K562 (cell line): ENCODE measurements around the gene EBI3. TPM values are rescaled to one million over a fixed set of nuclear protein-coding genes. Genes with fewer than 3 reads are reported as not detected.

ENCODE experiments used
- ETS2 ChIP-seq: IDR thresholded peaks from 2 replicates; pipeline ENCODE4 v1.6.1; 2016; ENCODE audit warnings: borderline replicate concordance, missing genetic modification characterization, mild to moderate bottlenecking, moderate library complexity, missing compliant biosample characterization; ENCODE audit not compliant: poor library complexity, severe bottlenecking
- KDM1A ChIP-seq, 2 experiments: fragments of 450-650 bp; IDR thresholded peaks; 2 replicates each; pipeline ENCODE4 v1.6.1; 2016; ENCODE audit warnings: mild to moderate bottlenecking in 2 of 2
- POLR2AphosphoS5 ChIP-seq: IDR thresholded peaks from 2 replicates; pipeline ENCODE4 v1.6.1; 2011; ENCODE audit warnings: mild to moderate bottlenecking, low read depth, low read length, moderate library complexity; ENCODE audit not compliant: control insufficient read depth, insufficient read depth
- XRCC5 ChIP-seq: fragments of 200-400 bp; formaldehyde crosslinking; IDR thresholded peaks from 2 replicates; pipeline ENCODE4 v1.6.1; 2017; ENCODE audit warnings: low read depth, mild to moderate bottlenecking, low read length
- ZNF133 ChIP-seq: fragments of 250-450 bp; sonication (Bioruptor Pico); IDR thresholded peaks from 2 replicates; pipeline ENCODE4 v1.4.0; 2020; ENCODE audit warnings: mild to moderate bottlenecking
- ZNF134 ChIP-seq: fragments of 250-450 bp; sonication (Bioruptor Pico); conservative IDR thresholded peaks from 2 replicates; pipeline ENCODE4 v1.4.0; 2020
- polyA plus RNA-seq, 8 experiments: library from polyadenylated mRNA; depleted of rRNA in 4 of 8; stranded (reverse) in 5 of 8; unstranded in 3 of 8; fragments of >200 nt; fragmentation: Nextera tagmentation in 2 of 8; fragmentation: Illumina TruSeq in 1 of 8; extraction: Ambion mirVana in 2 of 8; extraction: Trizol in 1 of 8; gene quantifications; 2 replicates each; pipeline versions ENCODE4 v1.2.1 to v1.2.3, GENCODE V29; 2011 to 2014; ENCODE audit warnings: inconsistent platforms in 1 of 8, missing spikeins in 1 of 8
- total RNA-seq, 7 experiments: library from RNA; depleted of rRNA in 6 of 7; stranded (reverse); fragments of >200 nt in 6 of 7; fragmentation: Illumina TruSeq in 2 of 7; extraction: Trizol in 2 of 7; gene quantifications; 2 replicates each; pipeline versions ENCODE4 v1.2.1 to v1.2.3, GENCODE V29; 2011 to 2021; ENCODE audit warnings: low replicate concordance in 1 of 7
- TF ChIP-seq, protein P1 (sequence below): sonication (generic); IDR thresholded peaks from 2 replicates; pipeline ENCODE4 v1.6.1; 2016
- TF ChIP-seq, protein P2 (sequence below): fragments of 250-450 bp; sonication (Bioruptor Pico); IDR thresholded peaks from 2 replicates; pipeline ENCODE4 v1.5.0; 2021; ENCODE audit warnings: mild to moderate bottlenecking, moderate library complexity
- TF ChIP-seq, protein P3 (sequence below): sonication (generic); formaldehyde crosslinking; IDR thresholded peaks from 2 replicates; pipeline ENCODE4 v1.8.1; 2023; ENCODE audit warnings: mild to moderate bottlenecking, missing genetic modification reagents
- TF ChIP-seq, protein P4 (sequence below), 2 experiments: fragments of 450-650 bp in 1 of 2; sonication (generic) in 1 of 2; formaldehyde crosslinking in 1 of 2; IDR thresholded peaks; 2 replicates each; pipeline versions ENCODE4 v1.7.1 to v1.9.0; 2016 to 2022; ENCODE audit warnings: inconsistent platforms in 1 of 2, mild to moderate bottlenecking in 1 of 2, missing genetic modification reagents in 1 of 2

The EBI3 gene
- total and polyA plus RNA-seq, 9 of the 15 experiments (the other 6 are each of a cell fraction or from before 2014, with no cell fraction given) = 0.08 to 0.35 (median 0.22) TPM; not detected in 6

- TF ChIP-seq ETS2 (tag) = peak; percentile 40
- TF ChIP-seq, protein P1, sequence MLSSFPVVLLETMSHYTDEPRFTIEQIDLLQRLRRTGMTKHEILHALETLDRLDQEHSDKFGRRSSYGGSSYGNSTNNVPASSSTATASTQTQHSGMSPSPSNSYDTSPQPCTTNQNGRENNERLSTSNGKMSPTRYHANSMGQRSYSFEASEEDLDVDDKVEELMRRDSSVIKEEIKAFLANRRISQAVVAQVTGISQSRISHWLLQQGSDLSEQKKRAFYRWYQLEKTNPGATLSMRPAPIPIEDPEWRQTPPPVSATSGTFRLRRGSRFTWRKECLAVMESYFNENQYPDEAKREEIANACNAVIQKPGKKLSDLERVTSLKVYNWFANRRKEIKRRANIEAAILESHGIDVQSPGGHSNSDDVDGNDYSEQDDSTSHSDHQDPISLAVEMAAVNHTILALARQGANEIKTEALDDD = no peak
- TF ChIP-seq, protein P2, sequence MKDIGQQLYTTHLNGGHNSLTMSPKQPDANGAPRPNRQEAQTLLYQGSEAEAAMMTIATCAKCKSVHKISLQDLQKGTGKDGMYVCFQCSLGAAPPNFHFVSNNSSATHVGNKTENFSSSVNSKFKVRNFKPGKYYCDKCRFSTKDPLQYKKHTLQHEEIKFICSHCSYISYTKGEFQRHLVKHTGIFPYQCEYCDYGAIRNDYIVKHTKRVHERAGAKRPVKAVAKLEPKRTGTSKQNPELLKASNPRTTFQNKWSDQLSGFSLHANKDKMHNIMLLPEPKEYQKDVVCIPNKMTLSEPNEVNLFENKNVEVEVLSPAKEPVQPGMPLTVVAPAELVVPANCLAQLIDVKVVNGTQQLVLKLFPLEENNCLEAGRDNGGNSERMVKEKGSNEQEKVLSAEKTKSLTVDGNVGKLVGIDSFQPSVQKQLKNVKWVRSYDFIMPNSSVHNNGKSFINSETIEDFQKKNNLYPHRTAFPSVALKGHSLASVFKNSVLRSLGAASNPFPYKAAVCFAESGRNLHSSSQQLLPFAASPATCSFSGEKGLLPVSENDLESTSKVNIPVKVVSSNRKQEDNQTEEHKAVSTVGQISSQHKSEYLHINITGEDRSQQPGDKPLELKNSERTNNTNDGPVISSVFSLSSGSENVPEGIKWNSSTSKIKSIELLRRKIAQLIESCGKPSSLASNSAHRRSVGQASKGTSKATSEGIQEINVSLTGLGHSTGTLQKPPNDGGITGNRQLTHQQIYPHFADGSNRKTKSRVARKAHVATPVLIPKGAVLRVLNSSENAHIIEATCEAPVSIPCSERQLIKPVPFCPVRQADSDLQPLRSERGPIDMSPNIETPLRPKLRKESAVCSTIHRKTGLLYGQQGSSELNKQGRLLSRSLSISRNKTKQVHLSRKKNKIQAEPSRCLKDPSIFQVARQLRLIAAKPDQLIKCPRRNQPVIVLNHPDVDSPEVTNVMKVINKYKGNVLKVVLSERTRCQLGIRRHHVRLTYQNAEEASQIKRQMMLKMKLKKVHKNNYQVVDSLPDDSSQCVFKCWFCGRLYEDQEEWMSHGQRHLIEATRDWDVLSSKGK (CRISPR knock-in tag) = no peak
- TF ChIP-seq, protein P3, sequence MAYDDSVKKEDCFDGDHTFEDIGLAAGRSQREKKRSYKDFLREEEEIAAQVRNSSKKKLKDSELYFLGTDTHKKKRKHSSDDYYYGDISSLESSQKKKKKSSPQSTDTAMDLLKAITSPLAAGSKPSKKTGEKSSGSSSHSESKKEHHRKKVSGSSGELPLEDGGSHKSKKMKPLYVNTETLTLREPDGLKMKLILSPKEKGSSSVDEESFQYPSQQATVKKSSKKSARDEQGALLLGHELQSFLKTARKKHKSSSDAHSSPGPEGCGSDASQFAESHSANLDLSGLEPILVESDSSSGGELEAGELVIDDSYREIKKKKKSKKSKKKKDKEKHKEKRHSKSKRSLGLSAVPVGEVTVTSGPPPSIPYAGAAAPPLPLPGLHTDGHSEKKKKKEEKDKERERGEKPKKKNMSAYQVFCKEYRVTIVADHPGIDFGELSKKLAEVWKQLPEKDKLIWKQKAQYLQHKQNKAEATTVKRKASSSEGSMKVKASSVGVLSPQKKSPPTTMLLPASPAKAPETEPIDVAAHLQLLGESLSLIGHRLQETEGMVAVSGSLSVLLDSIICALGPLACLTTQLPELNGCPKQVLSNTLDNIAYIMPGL = peak; percentile 91; the same call in 1 of the 2 replicates
- no peak; the same call in 1 of the 2 replicates for TF ChIP-seq XRCC5
- peak in 1 of 2 experiments; percentile 68; a peak in 1 of 4 replicates for TF ChIP-seq KDM1A (IDR thresholded peaks at IDR 0.05)
- TF ChIP-seq, protein P4, sequence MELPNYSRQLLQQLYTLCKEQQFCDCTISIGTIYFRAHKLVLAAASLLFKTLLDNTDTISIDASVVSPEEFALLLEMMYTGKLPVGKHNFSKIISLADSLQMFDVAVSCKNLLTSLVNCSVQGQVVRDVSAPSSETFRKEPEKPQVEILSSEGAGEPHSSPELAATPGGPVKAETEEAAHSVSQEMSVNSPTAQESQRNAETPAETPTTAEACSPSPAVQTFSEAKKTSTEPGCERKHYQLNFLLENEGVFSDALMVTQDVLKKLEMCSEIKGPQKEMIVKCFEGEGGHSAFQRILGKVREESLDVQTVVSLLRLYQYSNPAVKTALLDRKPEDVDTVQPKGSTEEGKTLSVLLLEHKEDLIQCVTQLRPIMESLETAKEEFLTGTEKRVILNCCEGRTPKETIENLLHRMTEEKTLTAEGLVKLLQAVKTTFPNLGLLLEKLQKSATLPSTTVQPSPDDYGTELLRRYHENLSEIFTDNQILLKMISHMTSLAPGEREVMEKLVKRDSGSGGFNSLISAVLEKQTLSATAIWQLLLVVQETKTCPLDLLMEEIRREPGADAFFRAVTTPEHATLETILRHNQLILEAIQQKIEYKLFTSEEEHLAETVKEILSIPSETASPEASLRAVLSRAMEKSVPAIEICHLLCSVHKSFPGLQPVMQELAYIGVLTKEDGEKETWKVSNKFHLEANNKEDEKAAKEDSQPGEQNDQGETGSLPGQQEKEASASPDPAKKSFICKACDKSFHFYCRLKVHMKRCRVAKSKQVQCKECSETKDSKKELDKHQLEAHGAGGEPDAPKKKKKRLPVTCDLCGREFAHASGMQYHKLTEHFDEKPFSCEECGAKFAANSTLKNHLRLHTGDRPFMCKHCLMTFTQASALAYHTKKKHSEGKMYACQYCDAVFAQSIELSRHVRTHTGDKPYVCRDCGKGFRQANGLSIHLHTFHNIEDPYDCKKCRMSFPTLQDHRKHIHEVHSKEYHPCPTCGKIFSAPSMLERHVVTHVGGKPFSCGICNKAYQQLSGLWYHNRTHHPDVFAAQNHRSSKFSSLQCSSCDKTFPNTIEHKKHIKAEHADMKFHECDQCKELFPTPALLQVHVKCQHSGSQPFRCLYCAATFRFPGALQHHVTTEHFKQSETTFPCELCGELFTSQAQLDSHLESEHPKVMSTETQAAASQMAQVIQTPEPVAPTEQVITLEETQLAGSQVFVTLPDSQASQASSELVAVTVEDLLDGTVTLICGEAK (IDR thresholded peaks at IDR 0.05) = peak; percentile 100
- TF ChIP-seq, protein P4 (CRISPR knock-in tag; IDR thresholded peaks at IDR 0.05) = peak; percentile 100
- no peak for TF ChIP-seq ZNF133 (CRISPR knock-in tag)
- no peak for TF ChIP-seq ZNF134 (CRISPR knock-in tag)
- TF ChIP-seq POLR2AphosphoS5 = peak; percentile 66
Observed at GRCh38 chr19:4182084-4182810, 47.1 kb upstream of the EBI3 start, which contains the start of the genes ANKRD24 and SIRT6 (continued).
